Measurements from ENCODE around the gene SRP19. TPM values are rescaled to one million over a fixed set of nuclear protein-coding genes. Genes with fewer than 3 reads are reported as not detected.
A peak's percentile ranks its signal among the peaks of the same experiment; 100 is the strongest.

SRP19 gene
- total and polyA plus RNA-seq, 10 of the 15 experiments (the other 5 are each of a cell fraction or from before 2014, with no cell fraction given) = 43.4 to 379 (median 156) TPM

DNA sequence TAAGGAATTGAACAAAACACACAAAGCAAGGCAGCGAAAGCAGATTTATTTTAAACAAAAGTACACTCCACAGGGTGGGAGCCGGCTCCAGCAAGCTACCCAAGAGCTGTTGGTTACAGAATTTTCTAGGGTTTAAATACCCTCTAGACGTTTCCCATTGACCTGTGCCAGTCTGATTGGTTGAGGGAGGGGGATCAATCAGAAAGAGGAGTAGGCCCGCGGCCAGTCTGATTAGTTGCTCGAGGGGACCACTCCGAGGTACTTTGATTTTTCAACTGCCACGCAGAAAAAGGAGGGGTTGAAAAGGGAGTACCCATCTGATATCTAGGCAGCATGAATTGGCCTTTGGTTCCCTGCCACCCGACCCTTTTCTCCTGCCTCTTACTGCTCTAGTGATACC, 998 bp downstream of the SRP19 start:
- ChIA-PET CTCF (no interaction called here), RAD21 (ENCODE audit: unreplicated experiment) (interaction anchor here (0.5 kb wide), 1 partner anchor 114 kb away, joined by 3 read pairs; no protein-coding TSS in a partner anchor), POLR2A (interaction anchor here (0.5 to 1.1 kb wide), 2 partner anchors 58 to 148 kb away, joined by 3 read pairs; no protein-coding TSS in a partner anchor), SMC1A (ENCODE audit: uncharacterized antibody, unreplicated experiment) (interaction anchor here (0.9 kb wide), 1 partner anchor 96 kb away, joined by 3 read pairs; no protein-coding TSS in a partner anchor)
- Histone ChIP-seq H3K4me1 (ENCODE audit: control insufficient read depth, insufficient read depth, low read length) (peaks cover 8% of the 10 kb centered on the region), H2AFZ (ENCODE audit: control insufficient read depth, low read depth, low read length) (no peak overlapping the region), H3K36me3 (ENCODE audit: control insufficient read depth in 2 of 2, insufficient read depth in 2 of 2, low read length in 1 of 2) (peaks cover 2 to 15% of the 10 kb centered on the region in 2 experiments; a peak in 1 of 4 replicates), H3K4me2 (ENCODE audit: control insufficient read depth, insufficient read depth) (peak overlapping the region; percentile 93), H3K27ac (ENCODE audit: control insufficient read depth, insufficient read depth) (peak overlapping the region; percentile 90), H3K4me3 (peak overlapping the region; percentile 94), H3K79me2 (ENCODE audit: control insufficient read depth, insufficient read depth, low read length) (peaks cover 38% of the 10 kb centered on the region), H3K27me3 (replicated peaks in 1 of 2; ENCODE audit: control insufficient read depth in 2 of 2, insufficient read depth in 2 of 2, low read length in 1 of 2) (no peaks in the 10 kb centered on the region), H3K9me3 (replicated peaks; ENCODE audit: control insufficient read depth, insufficient read depth, low read length) (no peaks in the 10 kb centered on the region), H3K9ac (ENCODE audit: control insufficient read depth, insufficient read depth, low read length) (peak overlapping the region; percentile 97), H4K20me1 (ENCODE audit: control insufficient read depth, insufficient read depth) (no peaks in the 10 kb centered on the region)
- DNase-seq (ENCODE audit: low read depth, low spot score) = no peak
- WGBS (ENCODE audit: insufficient coverage, insufficient replicate concordance, low lambda C conversion rate, missing lambda C conversion rate) = 17% methylated on average over 9 of the region's 9 CpGs
- FAIRE-seq = no peak
- ATAC-seq = peak; percentile 4; the same call in 1 of the 3 replicates
- in situ Hi-C loops (cut with MboI) (loop anchor here (5.0 kb wide), 1 partner anchor 105 kb away; no protein-coding TSS in a partner anchor), intact Hi-C loops (cut with micrococcal nuclease; ENCODE audit: unreplicated experiment) (loop anchor here (5.0 kb wide), 1 partner anchor 60 kb away; the partner anchor contains the start of gene REEP5)
- TF ChIP-seq PKNOX1 (IDR thresholded peaks at IDR 0.05) = 0 out of 2 replicates have a peak, but pooled peaks have one; percentile 5
- no peak for TF ChIP-seq RFX5 (IDR thresholded peaks at IDR 0.05; ENCODE audit: low read depth, low read length)
- no peak for TF ChIP-seq BRCA1 (IDR thresholded peaks at IDR 0.05; ENCODE audit: low read depth, low read length)
- TF ChIP-seq CEBPB (IDR thresholded peaks at IDR 0.05; ENCODE audit: borderline replicate concordance in 1 of 2, low read depth in 2 of 2, low read length in 2 of 2) = no peak
- no peak for TF ChIP-seq GATAD2B (conservative IDR thresholded peaks at IDR 0.05; ENCODE audit: low read depth)
- no TSS peak for BruUV-seq (replicated peaks)

All from GM12878 (cell line).